Upper lobe of left lung (tissue), 4 donors: Measurements from ENCODE around the gene EFCAB8.

Experiments used
- CTCF ChIP-seq, 6 experiments: fragments of 450-650 bp in 4 of 6; fragments of 200-600 bp in 2 of 6; sonication (generic) in 2 of 6; IDR thresholded peaks; one replicate each; pipeline ENCODE4 v1.5.1; 2016 to 2019; ENCODE audit warnings: antibody characterized with exemption in 6 of 6
- EP300 ChIP-seq, 4 donors: sonication (generic); formaldehyde crosslinking; IDR thresholded peaks; one replicate each; pipeline ENCODE4 v1.5.1; 2017; ENCODE audit warnings: antibody characterized with exemption in 4 of 4, control low read depth in 2 of 4
- POLR2A ChIP-seq, 4 donors: fragments of 450-650 bp; IDR thresholded peaks; one replicate each; pipeline ENCODE4 v1.5.1; 2016 to 2017; ENCODE audit warnings: antibody characterized with exemption in 4 of 4, mild to moderate bottlenecking in 2 of 4
- POLR2AphosphoS5 ChIP-seq, 2 donors: sonication (generic); formaldehyde crosslinking; IDR thresholded peaks; one replicate each; pipeline ENCODE4 v1.5.1; 2017; ENCODE audit warnings: antibody characterized with exemption in 2 of 2

- TF ChIP-seq POLR2A (IDR thresholded peaks at IDR 0.05) (no peak), CTCF (IDR thresholded peaks at IDR 0.05) (no peak), EP300 (IDR thresholded peaks at IDR 0.05) (no peak), POLR2AphosphoS5 (IDR thresholded peaks at IDR 0.05) (no peak)
Measured at GRCh38 chr20:32983459-32984112, 124.9 kb downstream of the EFCAB8 start.
